HepG2 (cell line): ENCODE results near the gene MED15.
"Not testable (repeated sequence)": the region's sequence is repeated elsewhere in the genome, so short reads cannot be mapped to it uniquely, and the experiment has no call there.

Experiments
- FOXO4 ChIP-seq: sonication (generic); formaldehyde crosslinking; conservative IDR thresholded peaks from 2 replicates; pipeline ENCODE4 v1.8.1; 2023; ENCODE audit warnings: missing genetic modification reagents
- KDM1A ChIP-seq: IDR thresholded peaks from 2 replicates; pipeline ENCODE4 v1.6.1; 2016; ENCODE audit warnings: missing compliant biosample characterization
- KLF15 ChIP-seq: sonication (generic); formaldehyde crosslinking; IDR thresholded peaks from 2 replicates; pipeline ENCODE4 v1.8.1; 2023; ENCODE audit warnings: borderline replicate concordance, mild to moderate bottlenecking, inconsistent platforms, missing genetic modification reagents, mixed read lengths
- MED1 ChIP-seq: sonication (generic); formaldehyde crosslinking; IDR thresholded peaks from 2 replicates; pipeline ENCODE4 v1.4.0; 2020; ENCODE audit warnings: missing genetic modification reagents
- MYPOP ChIP-seq: sonication (generic); formaldehyde crosslinking; IDR thresholded peaks from 2 replicates; pipeline ENCODE4 v1.8.1; 2023; ENCODE audit warnings: mild to moderate bottlenecking, moderate library complexity, missing genetic modification reagents
- NFRKB ChIP-seq: fragments of 450-650 bp; IDR thresholded peaks from 2 replicates; pipeline ENCODE4 v1.6.1; 2017
- PAWR ChIP-seq: sonication (generic); formaldehyde crosslinking; IDR thresholded peaks from 2 replicates; pipeline ENCODE4 v1.4.0; 2020; ENCODE audit warnings: missing genetic modification reagents, mild to moderate bottlenecking, borderline replicate concordance
- PBX3 ChIP-seq: sonication (generic); formaldehyde crosslinking; IDR thresholded peaks from 2 replicates; pipeline ENCODE4 v1.8.1; 2023; ENCODE audit warnings: missing genetic modification reagents, inconsistent platforms, borderline replicate concordance
- SNAPC2 ChIP-seq: sonication (generic); formaldehyde crosslinking; IDR thresholded peaks from 2 replicates; pipeline ENCODE4 v1.8.1; 2022; ENCODE audit warnings: mild to moderate bottlenecking, missing genetic modification reagents
- ZBTB40 ChIP-seq, 2 experiments: fragments of 450-650 bp in 1 of 2; sonication (generic) in 1 of 2; formaldehyde crosslinking in 1 of 2; IDR thresholded peaks; 2 replicates each; pipeline versions ENCODE4 v1.6.1 to v1.8.0; 2016 to 2022; ENCODE audit warnings: antibody characterized with exemption in 1 of 2, mild to moderate bottlenecking in 1 of 2, missing genetic modification reagents in 1 of 2
- ZNF646 ChIP-seq: sonication (generic); formaldehyde crosslinking; IDR thresholded peaks from 2 replicates; pipeline ENCODE4 v1.9.0; 2021; ENCODE audit warnings: mild to moderate bottlenecking, missing genetic modification reagents
- ZNF737 ChIP-seq: sonication (generic); formaldehyde crosslinking; IDR thresholded peaks from 2 replicates; pipeline ENCODE4 v1.5.0; 2020; ENCODE audit warnings: missing genetic modification reagents, mild to moderate bottlenecking, borderline replicate concordance

- not testable (repeated sequence) for TF ChIP-seq ZBTB40 (IDR thresholded peaks at IDR 0.05); ZBTB40 (CRISPR knock-in tag; IDR thresholded peaks at IDR 0.05); NFRKB; MYPOP (CRISPR knock-in tag); PBX3; KDM1A (CRISPR knock-in tag); MED1 (CRISPR knock-in tag); ZNF737; KLF15 (CRISPR knock-in tag); PAWR; SNAPC2 (CRISPR knock-in tag); ZNF646 (CRISPR knock-in tag); FOXO4
Observed at GRCh38 chr22:20483143-20483506, 24.3 kb upstream of the MED15 start.
